Epithelial cell of umbilical artery (primary cell): ENCODE measurements around the gene PCDH11Y. TPM values are rescaled to one million over a fixed set of nuclear protein-coding genes. Genes with fewer than 3 reads are reported as not detected.

ENCODE experiments used
- total RNA-seq: library from RNA; depleted of rRNA; stranded (reverse); fragments of >200 nt; gene quantifications from 2 replicates; pipeline ENCODE4 v1.2.3, GENCODE V29; 2014

Gene PCDH11Y, protein sequence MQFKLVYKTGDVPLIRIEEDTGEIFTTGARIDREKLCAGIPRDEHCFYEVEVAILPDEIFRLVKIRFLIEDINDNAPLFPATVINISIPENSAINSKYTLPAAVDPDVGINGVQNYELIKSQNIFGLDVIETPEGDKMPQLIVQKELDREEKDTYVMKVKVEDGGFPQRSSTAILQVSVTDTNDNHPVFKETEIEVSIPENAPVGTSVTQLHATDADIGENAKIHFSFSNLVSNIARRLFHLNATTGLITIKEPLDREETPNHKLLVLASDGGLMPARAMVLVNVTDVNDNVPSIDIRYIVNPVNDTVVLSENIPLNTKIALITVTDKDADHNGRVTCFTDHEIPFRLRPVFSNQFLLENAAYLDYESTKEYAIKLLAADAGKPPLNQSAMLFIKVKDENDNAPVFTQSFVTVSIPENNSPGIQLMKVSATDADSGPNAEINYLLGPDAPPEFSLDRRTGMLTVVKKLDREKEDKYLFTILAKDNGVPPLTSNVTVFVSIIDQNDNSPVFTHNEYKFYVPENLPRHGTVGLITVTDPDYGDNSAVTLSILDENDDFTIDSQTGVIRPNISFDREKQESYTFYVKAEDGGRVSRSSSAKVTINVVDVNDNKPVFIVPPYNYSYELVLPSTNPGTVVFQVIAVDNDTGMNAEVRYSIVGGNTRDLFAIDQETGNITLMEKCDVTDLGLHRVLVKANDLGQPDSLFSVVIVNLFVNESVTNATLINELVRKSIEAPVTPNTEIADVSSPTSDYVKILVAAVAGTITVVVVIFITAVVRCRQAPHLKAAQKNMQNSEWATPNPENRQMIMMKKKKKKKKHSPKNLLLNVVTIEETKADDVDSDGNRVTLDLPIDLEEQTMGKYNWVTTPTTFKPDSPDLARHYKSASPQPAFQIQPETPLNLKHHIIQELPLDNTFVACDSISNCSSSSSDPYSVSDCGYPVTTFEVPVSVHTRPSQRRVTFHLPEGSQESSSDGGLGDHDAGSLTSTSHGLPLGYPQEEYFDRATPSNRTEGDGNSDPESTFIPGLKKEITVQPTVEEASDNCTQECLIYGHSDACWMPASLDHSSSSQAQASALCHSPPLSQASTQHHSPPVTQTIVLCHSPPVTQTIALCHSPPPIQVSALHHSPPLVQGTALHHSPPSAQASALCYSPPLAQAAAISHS (N-terminal part only)
- 0.65 TPM in 1 of 2 replicates, not detected in the other for total RNA-seq

DNA sequence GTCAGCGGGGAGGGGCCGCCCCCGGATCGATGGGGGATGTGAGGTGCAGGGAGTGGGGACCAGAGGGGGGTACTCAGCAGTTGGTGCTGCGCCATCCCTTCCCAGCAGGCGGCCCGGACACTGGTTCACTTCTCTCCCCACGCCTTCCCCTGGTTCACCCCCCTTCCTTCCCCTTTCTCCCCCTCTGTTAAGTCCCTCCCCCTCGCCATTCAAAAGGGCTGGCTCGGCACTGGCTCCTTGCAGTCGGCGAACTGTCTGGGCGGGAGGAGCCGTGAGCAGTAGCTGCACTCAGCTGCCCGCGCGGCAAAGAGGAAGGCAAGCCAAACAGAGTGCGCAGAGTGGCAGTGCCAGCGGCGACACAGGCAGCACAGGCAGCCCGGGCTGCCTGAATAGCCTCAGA lies at the start of gene PCDH11Y:
TSS of gene PCDH11Y (plus strand) at position 240 of the 400 bp plus-strand sequence. CDS start 56,804 bp downstream, outside the sequence.

